ENCODE measurements around the gene INMT. TPM values are rescaled to one million over a fixed set of nuclear protein-coding genes. Genes with fewer than 3 reads are reported as not detected.

Gene INMT
- total and polyA plus RNA-seq, 2 donors (not counting 1 experiment from before 2014, with no cell fraction given): 0.15 TPM; not detected in 1

DNA sequence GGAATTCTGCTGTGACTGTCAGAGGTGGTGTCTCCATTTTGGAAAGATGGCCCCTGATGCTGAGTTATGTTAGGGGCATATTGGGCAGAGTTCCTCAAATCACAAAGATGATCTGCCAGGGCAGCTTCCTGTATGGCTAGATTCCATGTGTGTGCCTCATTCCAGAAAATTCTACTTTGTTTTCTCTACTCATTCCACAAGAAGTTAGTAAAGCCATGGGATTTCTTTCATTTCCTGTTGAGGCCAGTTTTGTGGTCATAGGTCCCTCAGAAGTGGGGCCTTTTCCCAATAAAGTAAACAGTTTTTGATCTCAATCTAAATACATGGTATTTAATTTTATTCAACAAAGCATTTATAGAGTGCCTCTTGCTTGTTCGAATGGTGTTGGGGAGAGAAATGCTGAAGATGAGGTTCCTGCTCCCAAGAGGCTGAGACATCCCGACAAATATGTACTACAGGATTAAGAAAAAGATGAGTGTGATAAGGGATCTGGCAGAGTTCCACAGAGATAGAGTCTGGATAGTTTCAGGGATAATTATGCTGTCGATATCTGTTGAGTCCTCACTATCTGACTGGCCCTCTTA, 52.2 kb downstream of the INMT start:
- POLR2A ChIA-PET: no interaction called here
- H3K4me1 Mint-ChIP-seq: peaks cover 16% of the 10 kb centered on the region
- Histone ChIP-seq H3K27ac (ENCODE audit: low read length in 2 of 2) (no peak overlapping the region), H3K27me3 (replicated peaks in 1 of 4; ENCODE audit: control extremely low read depth in 1 of 4, control insufficient read depth in 3 of 4, insufficient read depth in 4 of 4, low read length in 3 of 4) (no peaks in the 10 kb centered on the region), H3K4me1 (ENCODE audit: control insufficient read depth in 2 of 2, insufficient read depth in 2 of 2, low read length in 2 of 2) (peaks cover 0 to 11% of the 10 kb centered on the region in 2 donors), H3K4me3 (ENCODE audit: control extremely low read depth in 1 of 5, extremely low read depth in 1 of 5, insufficient read depth in 1 of 5, low read depth in 2 of 5, low read length in 4 of 5) (no peak overlapping the region), H3K9ac (ENCODE audit: low read length) (no peak overlapping the region), H3K36me3 (replicated peaks in 1 of 2; ENCODE audit: control extremely low read depth in 1 of 2, control insufficient read depth in 1 of 2, extremely low read depth in 1 of 2, insufficient read depth in 2 of 2, low read length in 1 of 2) (no peaks in the 10 kb centered on the region), H4K20me1 (ENCODE audit: control insufficient read depth, insufficient read depth, low read length, poor library complexity, severe bottlenecking) (no peaks in the 10 kb centered on the region), H3K4me2 (replicated peaks; ENCODE audit: low read depth, low read length, poor library complexity, severe bottlenecking) (no peak overlapping the region), H2AFZ (ENCODE audit: insufficient read depth, low read depth, low read length, poor library complexity, severe bottlenecking) (no peak overlapping the region), H3K9me3 (ENCODE audit: control extremely low read depth in 1 of 3, control insufficient read depth in 2 of 3, insufficient read depth in 1 of 3, low read length in 2 of 3) (no peaks in the 10 kb centered on the region), H3K79me2 (ENCODE audit: control insufficient read depth, insufficient read depth, low read length) (no peaks in the 10 kb centered on the region)
- no peak overlapping the region for H3K4me3 Mint-ChIP-seq
- no peaks in the 10 kb centered on the region for H3K9me3 Mint-ChIP-seq (ENCODE audit: insufficient read depth)
- DNase-seq (no peak), ATAC-seq (ENCODE audit: low read depth) (no peak)
- no peak for TF ChIP-seq CTCF (IDR thresholded peaks at IDR 0.05)
- TF ChIP-seq EZH2 (IDR thresholded peaks at IDR 0.05; ENCODE audit: borderline replicate concordance, insufficient read depth, low read depth, low read length, poor library complexity, severe bottlenecking): no peak
- no peak overlapping the region for H3K27ac Mint-ChIP-seq
- no peaks in the 10 kb centered on the region for H3K27me3 Mint-ChIP-seq
- WGBS (ENCODE audit: insufficient coverage): 100% methylated on average over 2 of the region's 3 CpGs
- intact Hi-C loops (cut with micrococcal nuclease): no loop called here
- CTCF ChIA-PET: interaction anchor here (2.0 kb wide), 1 partner anchor 318 kb away, joined by 6 read pairs; no protein-coding TSS in a partner anchor

GRCh38 chr7:30805081-30805691, 53.3 kb downstream of the INMT start:
- H3K9ac ChIP-seq (ENCODE audit: low read length): no peak overlapping the region
- H3K9me3 ChIP-seq (ENCODE audit: control extremely low read depth in 1 of 3, control insufficient read depth in 2 of 3, insufficient read depth in 1 of 3, low read length in 2 of 3): no peaks in the 10 kb centered on the region
- intact Hi-C loops (cut with micrococcal nuclease): no loop called here
- peaks cover 8% of the 10 kb centered on the region for H3K4me1 Mint-ChIP-seq
- H3K4me1 ChIP-seq (ENCODE audit: control insufficient read depth in 2 of 2, insufficient read depth in 2 of 2, low read length in 2 of 2): peaks cover 0 to 2% of the 10 kb centered on the region in 2 donors
- H3K36me3 ChIP-seq (replicated peaks in 1 of 2; ENCODE audit: control extremely low read depth in 1 of 2, control insufficient read depth in 1 of 2, extremely low read depth in 1 of 2, insufficient read depth in 2 of 2, low read length in 1 of 2): no peaks in the 10 kb centered on the region
- H3K9me3 Mint-ChIP-seq (ENCODE audit: insufficient read depth): no peaks in the 10 kb centered on the region
- TF ChIP-seq CTCF (IDR thresholded peaks at IDR 0.05) (no peak), EZH2 (IDR thresholded peaks at IDR 0.05; ENCODE audit: borderline replicate concordance, insufficient read depth, low read depth, low read length, poor library complexity, severe bottlenecking) (no peak)
- H4K20me1 ChIP-seq (ENCODE audit: control insufficient read depth, insufficient read depth, low read length, poor library complexity, severe bottlenecking): no peaks in the 10 kb centered on the region
- H2AFZ ChIP-seq (ENCODE audit: insufficient read depth, low read depth, low read length, poor library complexity, severe bottlenecking): no peak overlapping the region
- H3K79me2 ChIP-seq (ENCODE audit: control insufficient read depth, insufficient read depth, low read length): no peaks in the 10 kb centered on the region
- ChIA-PET POLR2A (no interaction called here), CTCF (no interaction called here)
- no peaks in the 10 kb centered on the region for H3K27me3 ChIP-seq (replicated peaks in 1 of 4; ENCODE audit: control extremely low read depth in 1 of 4, control insufficient read depth in 3 of 4, insufficient read depth in 4 of 4, low read length in 3 of 4)
- no peak overlapping the region for H3K27ac Mint-ChIP-seq
- DNase-seq (no peak), ATAC-seq (ENCODE audit: low read depth) (no peak)
- H3K27me3 Mint-ChIP-seq: no peaks in the 10 kb centered on the region
- WGBS (ENCODE audit: insufficient coverage): 94% methylated on average over 9 of the region's 9 CpGs
- H3K27ac ChIP-seq (ENCODE audit: low read length in 2 of 2): no peak overlapping the region
- no peak overlapping the region for H3K4me3 Mint-ChIP-seq
- no peak overlapping the region for H3K4me2 ChIP-seq (replicated peaks; ENCODE audit: low read depth, low read length, poor library complexity, severe bottlenecking)
- H3K4me3 ChIP-seq (ENCODE audit: control extremely low read depth in 1 of 5, extremely low read depth in 1 of 5, insufficient read depth in 1 of 5, low read depth in 2 of 5, low read length in 4 of 5): no peak overlapping the region
